ENCODE results near the gene GNA14. TPM values are rescaled to one million over a fixed set of nuclear protein-coding genes. Genes with fewer than 3 reads are reported as not detected.

GNA14 gene
- total and polyA plus RNA-seq, 2 of the 8 experiments (the other 6 are each of a cell fraction or from before 2014, with no cell fraction given): 3.4 to 6.3 TPM

GRCh38 chr9:77616191-77616590 is 31.9 kb downstream of the GNA14 start:
- no peak overlapping the region for H2BK20ac ChIP-seq (ENCODE audit: low read length)
- H3K79me1 ChIP-seq (ENCODE audit: low read depth, low read length): no peaks in the 10 kb centered on the region
- no peaks in the 10 kb centered on the region for H3K4me1 ChIP-seq (replicated peaks in 1 of 4; ENCODE audit: control insufficient read depth in 3 of 4, insufficient read depth in 4 of 4, low read length in 3 of 4)
- no peak overlapping the region for H2BK12ac ChIP-seq (ENCODE audit: low read depth, low read length)
- H3K9me3 ChIP-seq (ENCODE audit: insufficient read depth in 2 of 2, low read depth in 1 of 2, low read length in 1 of 2): peaks cover 0 to 2% of the 10 kb centered on the region in 2 experiments; a peak in 1 of 4 replicates
- no peak for DNase-seq (ENCODE audit: low read depth in 1 of 2, low spot score in 2 of 2)
- H3K4me3 ChIP-seq (ENCODE audit: extremely low read depth in 1 of 4, insufficient read depth in 2 of 4, low read depth in 3 of 4, low read length in 4 of 4): no peak overlapping the region
- no peaks in the 10 kb centered on the region for H3K27me3 ChIP-seq (replicated peaks in 1 of 4; ENCODE audit: control insufficient read depth in 3 of 4, extremely low read depth in 1 of 4, insufficient read depth in 3 of 4, low read length in 3 of 4)
- no peak overlapping the region for H2BK15ac ChIP-seq (ENCODE audit: low read length)
- H3K27ac ChIP-seq (ENCODE audit: low read depth, low read length): no peak overlapping the region
- no peak overlapping the region for H4K91ac ChIP-seq (replicated peaks; ENCODE audit: insufficient read length, low read length)
- H3K23ac ChIP-seq (ENCODE audit: insufficient read length): no peak overlapping the region
- H3K4ac ChIP-seq (replicated peaks; ENCODE audit: insufficient read length, low read depth, low read length): no peak overlapping the region
- H3K36me3 ChIP-seq (ENCODE audit: control insufficient read depth in 2 of 4, insufficient read depth in 4 of 4, low read length in 3 of 4): no peaks in the 10 kb centered on the region; a peak in 1 of 8 replicates
- no peaks in the 10 kb centered on the region; the same call in 1 of the 2 replicates for H3K23me2 ChIP-seq (ENCODE audit: low read depth, low read length)
- H2AFZ ChIP-seq (ENCODE audit: low read length): no peak overlapping the region
- 88% methylated on average over 4 of the region's 4 CpGs; no CpG with 5 or more reads in 1 of the 2 experiments for WGBS, 2 experiments (ENCODE audit: extremely low coverage in 1 of 2, insufficient coverage in 1 of 2, insufficient read length in 1 of 2, insufficient replicate concordance in 2 of 2, low coverage in 1 of 2, low lambda C conversion rate in 2 of 2, missing lambda C conversion rate in 1 of 2)
- no peaks in the 10 kb centered on the region for H3K79me2 ChIP-seq (ENCODE audit: control insufficient read depth in 1 of 2, insufficient read depth in 2 of 2, low read length in 2 of 2)
- H4K5ac ChIP-seq (ENCODE audit: insufficient read length, low read depth, low read length): no peak overlapping the region
- H3K4me2 ChIP-seq (ENCODE audit: insufficient read depth in 1 of 2, low read depth in 2 of 2, low read length in 2 of 2): no peak overlapping the region
- ChIA-PET POLR2A (ENCODE audit: partially characterized antibody) (no interaction called here), CTCF (ENCODE audit: partially characterized antibody) (interaction anchor here (0.6 kb wide), 1 partner anchor 251 kb away, joined by 3 read pairs; no protein-coding TSS in a partner anchor)
- no peak overlapping the region for H4K8ac ChIP-seq (ENCODE audit: extremely low read depth, insufficient read depth, low read length)
- H3K9ac ChIP-seq (replicated peaks in 1 of 4; ENCODE audit: extremely low read depth in 1 of 4, low read depth in 3 of 4, low read length in 3 of 4): no peak overlapping the region
- TF ChIP-seq JUN (IDR thresholded peaks at IDR 0.05; ENCODE audit: low read depth, low read length) (no peak), EGR1 (IDR thresholded peaks at IDR 0.05; ENCODE audit: borderline replicate concordance, low read depth, low read length) (no peak)
- H3K18ac ChIP-seq (ENCODE audit: extremely low read depth, low read length): no peak overlapping the region
- FAIRE-seq: no peak
- no peaks in the 10 kb centered on the region for H4K20me1 ChIP-seq (replicated peaks in 1 of 2; ENCODE audit: control insufficient read depth in 1 of 2, insufficient read depth in 2 of 2, low read length in 2 of 2)
- no peak overlapping the region for H3K14ac ChIP-seq (ENCODE audit: insufficient read length)
- no peak overlapping the region for H2BK5ac ChIP-seq (ENCODE audit: low read depth, low read length)
- no peak overlapping the region for H2BK120ac ChIP-seq (replicated peaks; ENCODE audit: low read depth, low read length)
- H2AK5ac ChIP-seq (ENCODE audit: low read depth, low read length): no peak overlapping the region
- H3K56ac ChIP-seq (replicated peaks; ENCODE audit: insufficient read length, low read depth, low read length): no peak overlapping the region

Data from H1 (cell line).